Chondrocyte (in vitro differentiated cells): Measurements from ENCODE around the gene BGN. TPM values are rescaled to one million over a fixed set of nuclear protein-coding genes. Genes with fewer than 3 reads are reported as not detected.

Source experiments
- DNase-seq: peaks from one replicate; pipeline ENCODE4 v3.0.0; 2021; ENCODE audit warnings: mixed read lengths, low spot score
- H3K27ac Mint-ChIP-seq: one replicate; pipeline ENCODE4 v1.8.0; 2021; ENCODE audit warnings: mild to moderate bottlenecking, moderate library complexity, mixed read lengths; ENCODE audit not compliant: unreplicated experiment
- H3K27me3 Mint-ChIP-seq: 2 replicates; pipeline ENCODE4 v1.8.0; 2021; ENCODE audit warnings: low read depth, mixed read lengths
- H3K36me3 Mint-ChIP-seq: 2 replicates; pipeline ENCODE4 v1.8.0; 2021; ENCODE audit warnings: low read depth, mixed read lengths
- H3K4me1 Mint-ChIP-seq: 2 replicates; pipeline ENCODE4 v1.8.0; 2021; ENCODE audit warnings: low read depth, mild to moderate bottlenecking, mixed read lengths
- H3K4me3 Mint-ChIP-seq: one replicate; pipeline ENCODE4 v1.8.0; 2021; ENCODE audit warnings: mild to moderate bottlenecking, moderate library complexity, mixed read lengths; ENCODE audit not compliant: unreplicated experiment
- H3K9me3 Mint-ChIP-seq: 2 replicates; pipeline ENCODE4 v1.8.0; 2021; ENCODE audit warnings: low read depth, mixed read lengths
- total RNA-seq: library from RNA; stranded (reverse); gene quantifications from 3 replicates; pipeline ENCODE4 v1.2.1, GENCODE V29; 2021
- TF ChIP-seq, protein P1 (sequence below): fragments of 200-600 bp; sonication (generic); IDR thresholded peaks from 2 replicates; pipeline ENCODE4 v1.5.0; 2021; ENCODE audit warnings: antibody characterized with exemption, mild to moderate bottlenecking, moderate library complexity

BGN gene
- total RNA-seq, 1 donor from 2014 or later, result 2,632 TPM

DNA sequence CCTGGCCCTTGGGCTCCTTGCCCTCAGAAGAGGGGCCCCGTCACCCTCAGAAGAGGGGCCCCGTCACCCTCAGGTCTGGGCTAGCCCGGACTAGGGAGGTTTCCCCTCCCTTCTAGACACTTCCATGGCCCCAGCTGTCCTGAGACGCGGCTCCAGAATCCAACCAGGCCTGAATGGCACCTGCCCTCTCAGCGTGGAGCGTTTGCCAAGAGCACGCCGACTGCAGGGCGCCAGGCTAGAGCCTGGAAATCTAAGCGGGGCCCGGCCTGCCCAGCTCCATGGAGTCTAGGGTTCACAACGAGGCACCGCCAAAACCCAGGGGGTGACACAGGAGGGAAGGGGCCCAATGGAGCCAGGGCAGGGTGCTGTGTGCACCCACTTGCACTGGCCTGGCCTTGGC is 14.8 kb downstream of the BGN start:
- peaks cover 16% of the 10 kb centered on the region for H3K36me3 Mint-ChIP-seq
- no peaks in the 10 kb centered on the region for H3K27me3 Mint-ChIP-seq
- H3K9me3 Mint-ChIP-seq, result no peaks in the 10 kb centered on the region

GRCh38 chrX:153510383-153510782 is 15.6 kb downstream of the BGN start:
- H3K4me3 Mint-ChIP-seq, result no peak overlapping the region
- H3K9me3 Mint-ChIP-seq, result no peaks in the 10 kb centered on the region
- peaks cover 20% of the 10 kb centered on the region for H3K4me1 Mint-ChIP-seq
- no peak for DNase-seq
- H3K27me3 Mint-ChIP-seq, result no peaks in the 10 kb centered on the region
- peak overlapping the region; percentile 79 for H3K27ac Mint-ChIP-seq
- peaks cover 14% of the 10 kb centered on the region for H3K36me3 Mint-ChIP-seq
- TF ChIP-seq, protein P1, sequence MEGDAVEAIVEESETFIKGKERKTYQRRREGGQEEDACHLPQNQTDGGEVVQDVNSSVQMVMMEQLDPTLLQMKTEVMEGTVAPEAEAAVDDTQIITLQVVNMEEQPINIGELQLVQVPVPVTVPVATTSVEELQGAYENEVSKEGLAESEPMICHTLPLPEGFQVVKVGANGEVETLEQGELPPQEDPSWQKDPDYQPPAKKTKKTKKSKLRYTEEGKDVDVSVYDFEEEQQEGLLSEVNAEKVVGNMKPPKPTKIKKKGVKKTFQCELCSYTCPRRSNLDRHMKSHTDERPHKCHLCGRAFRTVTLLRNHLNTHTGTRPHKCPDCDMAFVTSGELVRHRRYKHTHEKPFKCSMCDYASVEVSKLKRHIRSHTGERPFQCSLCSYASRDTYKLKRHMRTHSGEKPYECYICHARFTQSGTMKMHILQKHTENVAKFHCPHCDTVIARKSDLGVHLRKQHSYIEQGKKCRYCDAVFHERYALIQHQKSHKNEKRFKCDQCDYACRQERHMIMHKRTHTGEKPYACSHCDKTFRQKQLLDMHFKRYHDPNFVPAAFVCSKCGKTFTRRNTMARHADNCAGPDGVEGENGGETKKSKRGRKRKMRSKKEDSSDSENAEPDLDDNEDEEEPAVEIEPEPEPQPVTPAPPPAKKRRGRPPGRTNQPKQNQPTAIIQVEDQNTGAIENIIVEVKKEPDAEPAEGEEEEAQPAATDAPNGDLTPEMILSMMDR, result no peak

More for the DNA sequence above, 14.8 kb downstream of the BGN start:
- TF ChIP-seq, protein P1, result no peak
- peaks cover 23% of the 10 kb centered on the region for H3K4me1 Mint-ChIP-seq
- H3K27ac Mint-ChIP-seq, result peak overlapping the region; percentile 77
- H3K4me3 Mint-ChIP-seq, result no peak overlapping the region
- DNase-seq, result no peak

GRCh38 chrX:153511784-153512500 is 17.2 kb downstream of the BGN start:
- peaks cover 5% of the 10 kb centered on the region for H3K27me3 Mint-ChIP-seq
- TF ChIP-seq, protein P1, result no peak
- H3K9me3 Mint-ChIP-seq, result no peaks in the 10 kb centered on the region
- H3K4me3 Mint-ChIP-seq, result no peak overlapping the region
- peaks cover 11% of the 10 kb centered on the region for H3K36me3 Mint-ChIP-seq
- peak overlapping the region; percentile 79 for H3K27ac Mint-ChIP-seq
- peaks cover 17% of the 10 kb centered on the region for H3K4me1 Mint-ChIP-seq
- no peak for DNase-seq

- peaks cover 6% of the 10 kb centered on the region for H3K36me3 Mint-ChIP-seq
- TF ChIP-seq, protein P1, result no peak
Measured at GRCh38 chrX:153512501-153512893, 17.7 kb downstream of the BGN start.

GRCh38 chrX:153513265-153513664 is 18.5 kb downstream of the BGN start:
- Mint-ChIP-seq H3K27ac (no peak overlapping the region), H3K4me3 (no peak overlapping the region), H3K9me3 (no peaks in the 10 kb centered on the region), H3K27me3 (peaks cover 6% of the 10 kb centered on the region), H3K4me1 (peaks cover 10% of the 10 kb centered on the region), H3K36me3 (peaks cover 3% of the 10 kb centered on the region)
- no peak for DNase-seq
- TF ChIP-seq, protein P1, result no peak

More at GRCh38 chrX:153512501-153512893, 17.7 kb downstream of the BGN start:
- no peak overlapping the region for H3K4me3 Mint-ChIP-seq
- no peaks in the 10 kb centered on the region for H3K9me3 Mint-ChIP-seq
- no peak for DNase-seq
- peaks cover 5% of the 10 kb centered on the region for H3K27me3 Mint-ChIP-seq
- H3K27ac Mint-ChIP-seq, result no peak overlapping the region
- peaks cover 14% of the 10 kb centered on the region for H3K4me1 Mint-ChIP-seq
